GM19395 (cell line): ENCODE results near the gene THAP7.
"Not testable (repeated sequence)": the region's sequence is repeated elsewhere in the genome, so short reads cannot be mapped to it uniquely, and the experiment has no call there.

Experiments used
- ATAC-seq: cut with Tn5 transposase; IDR thresholded peaks from one replicate; pipeline ENCODE4 v1.9.1; 2021; ENCODE audit warnings: mild to moderate bottlenecking, moderate library complexity; ENCODE audit not compliant: unreplicated experiment

Gene THAP7

DNA sequence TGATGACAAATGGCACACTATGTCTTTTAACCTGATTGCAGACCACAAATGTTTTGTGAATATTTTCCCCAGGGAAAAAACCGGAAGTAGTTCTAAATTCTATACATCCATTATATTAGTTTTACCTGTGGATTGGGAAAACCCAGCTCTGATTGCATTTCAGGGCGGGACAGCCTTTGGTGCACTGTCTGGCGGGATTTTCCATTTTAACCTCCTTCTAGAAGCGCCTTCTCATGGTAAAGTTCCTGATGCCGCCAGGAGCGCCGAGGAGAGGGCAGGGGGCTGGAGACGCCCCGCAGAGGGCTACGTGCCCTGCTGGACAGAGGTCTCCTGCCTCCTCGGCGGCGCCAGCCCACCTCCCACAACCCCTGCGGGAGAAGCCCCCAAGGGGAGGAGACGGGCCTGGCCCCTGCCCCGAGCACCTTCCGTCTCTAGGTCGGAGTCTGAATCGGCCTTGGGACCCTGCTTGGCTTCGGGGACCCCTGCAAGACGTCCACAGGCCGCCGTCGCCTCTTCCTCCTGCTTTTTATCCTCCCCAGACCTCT, 11.8 kb upstream of the THAP7 start:
- ATAC-seq = no peak

- ATAC-seq = no peak
These were observed 10.8 kb upstream of the THAP7 start for GRCh38 chr22:21012446-21013407.

DNA sequence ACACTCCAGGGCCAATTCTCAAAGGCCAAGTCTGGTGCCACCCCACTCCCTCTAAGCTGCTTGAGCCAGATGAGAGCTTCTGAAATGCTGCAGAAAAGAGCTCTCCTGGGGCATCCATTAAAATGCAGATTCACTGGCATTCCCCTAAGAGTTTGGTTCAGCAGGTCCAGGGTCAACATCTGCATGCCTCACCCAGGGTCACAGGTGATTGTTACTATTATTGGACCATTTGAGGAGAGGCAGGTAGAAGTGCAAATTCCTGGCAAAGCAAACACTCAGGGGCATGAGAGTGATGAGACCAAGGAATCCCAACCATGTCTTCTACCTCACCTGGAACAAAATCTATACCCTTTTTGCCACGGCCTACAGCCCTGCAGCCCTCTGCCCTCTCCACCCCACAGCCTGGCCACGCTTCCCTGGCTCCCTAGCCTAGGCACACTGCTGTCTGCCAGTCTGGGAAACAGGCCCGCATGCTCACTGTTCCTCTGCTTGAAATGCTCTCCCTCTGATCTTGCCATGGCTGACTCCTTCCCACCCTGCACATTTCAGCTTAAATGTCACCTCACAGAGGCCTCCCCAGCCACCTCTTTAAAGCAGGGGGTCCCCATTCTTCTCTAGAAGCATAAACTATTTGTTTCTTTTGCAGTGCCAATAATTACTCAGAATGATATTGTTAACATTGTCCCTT, 8.7 kb upstream of the THAP7 start:
- ATAC-seq = no peak

- ATAC-seq = no peak
These were observed 7.9 kb upstream of the THAP7 start for GRCh38 chr22:21009638-21010425.

GRCh38 chr22:21009208-21009607, 7.3 kb upstream of the THAP7 start:
- ATAC-seq = not testable (repeated sequence)

GRCh38 chr22:21003782-21004181, 1.9 kb upstream of the THAP7 start:
- ATAC-seq = no peak

GRCh38 chr22:21000987-21001600, 824 bp downstream of the THAP7 start:
- ATAC-seq = peak; percentile 6

- ATAC-seq = no peak
These were observed 1.5 kb downstream of the THAP7 start for GRCh38 chr22:21000207-21000986.

GRCh38 chr22:20999350-21000206, 2.3 kb downstream of the THAP7 start:
- no peak for ATAC-seq

- ATAC-seq = no peak
These were observed 3.2 kb downstream of the THAP7 start for GRCh38 chr22:20998411-20999336.

GRCh38 chr22:20997536-20998257, 4.2 kb downstream of the THAP7 start:
- ATAC-seq = no peak

- no peak for ATAC-seq
These were observed 5.1 kb downstream of the THAP7 start for GRCh38 chr22:20996598-20997535.

GRCh38 chr22:20996031-20996410, 5.9 kb downstream of the THAP7 start:
- ATAC-seq = no peak

- ATAC-seq = no peak
These were observed 6.4 kb downstream of the THAP7 start for GRCh38 chr22:20995329-20996030.

GRCh38 chr22:20994902-20995241, 7.0 kb downstream of the THAP7 start:
- no peak for ATAC-seq
